ENCODE data around the gene MCM8.

- TF ChIP-seq CTCF (IDR thresholded peaks at IDR 0.05) = no peak
- TF ChIP-seq POLR2AphosphoS5 (IDR thresholded peaks at IDR 0.05) = no peak
Observed at GRCh38 chr20:5920581-5920980, 29.9 kb upstream of the MCM8 start.

Measured in sigmoid colon (tissue), 4 donors.